ENCODE measurements around the gene CFAP100. TPM values are rescaled to one million over a fixed set of nuclear protein-coding genes. Genes with fewer than 3 reads are reported as not detected.

The CFAP100 gene
- total RNA-seq, 1 experiment from 2014 or later = not detected

GRCh38 chr3:126452213-126452612 is 57.5 kb downstream of the CFAP100 start:
- peaks cover 6% of the 10 kb centered on the region; the same call in 1 of the 2 replicates for H3K36me3 ChIP-seq (ENCODE audit: low read depth)

GRCh38 chr3:126454025-126454424 is 59.3 kb downstream of the CFAP100 start:
- Histone ChIP-seq H3F3A (ENCODE audit: insufficient read depth, low read depth) (no peaks in the 10 kb centered on the region; the same call in 1 of the 2 replicates), H3K9me2 (ENCODE audit: insufficient read depth) (no peaks in the 10 kb centered on the region), H3K27me3 (ENCODE audit: insufficient read depth, low read depth) (no peaks in the 10 kb centered on the region), H3K79me2 (ENCODE audit: low read depth) (0 out of 2 replicates have a peak, but pooled peaks cover 3% of the 10 kb centered on the region), H3K4me1 (replicated peaks; ENCODE audit: insufficient read depth) (no peaks in the 10 kb centered on the region), H3K9me3 (ENCODE audit: insufficient read depth, low read depth) (no peaks in the 10 kb centered on the region), H3K27ac (no peak overlapping the region), H3K36me3 (ENCODE audit: low read depth) (peaks cover 6% of the 10 kb centered on the region; the same call in 1 of the 2 replicates), H3K4me3 (no peak overlapping the region), H4K20me1 (ENCODE audit: insufficient read depth) (peaks cover 37% of the 10 kb centered on the region), H3K4me2 (no peak overlapping the region), H2AFZ (no peak overlapping the region)
- BruUV-seq (replicated peaks) = no TSS peak
- ChIA-PET CTCF (no interaction called here), POLR2A (ENCODE audit: unreplicated experiment) (no interaction called here)
- TF ChIP-seq EZH2 (IDR thresholded peaks at IDR 0.05; ENCODE audit: low read depth) (no peak), CTCF (conservative IDR thresholded peaks at IDR 0.05) (no peak)
- intact Hi-C loops (cut with micrococcal nuclease; ENCODE audit: unreplicated experiment) = no loop called here
- no peak for DNase-seq

More at GRCh38 chr3:126452213-126452612, 57.5 kb downstream of the CFAP100 start:
- Histone ChIP-seq H3K27ac (no peak overlapping the region), H3K9me2 (ENCODE audit: insufficient read depth) (no peaks in the 10 kb centered on the region), H3F3A (ENCODE audit: insufficient read depth, low read depth) (no peaks in the 10 kb centered on the region; the same call in 1 of the 2 replicates), H3K4me1 (replicated peaks; ENCODE audit: insufficient read depth) (no peaks in the 10 kb centered on the region), H3K4me2 (no peak overlapping the region), H4K20me1 (ENCODE audit: insufficient read depth) (peaks cover 29% of the 10 kb centered on the region), H2AFZ (no peak overlapping the region), H3K9me3 (ENCODE audit: insufficient read depth, low read depth) (no peaks in the 10 kb centered on the region), H3K4me3 (no peak overlapping the region), H3K79me2 (ENCODE audit: low read depth) (no peaks in the 10 kb centered on the region), H3K27me3 (ENCODE audit: insufficient read depth, low read depth) (no peaks in the 10 kb centered on the region)
- CTCF ChIA-PET = interaction anchor here (0.6 kb wide), 1 partner anchor 202 kb away, joined by 3 read pairs; no protein-coding TSS in a partner anchor
- POLR2A ChIA-PET (ENCODE audit: unreplicated experiment) = interaction anchor here (0.7 kb wide), 1 partner anchor 252 kb away, joined by 3 read pairs; no protein-coding TSS in a partner anchor
- no peak for TF ChIP-seq CTCF (conservative IDR thresholded peaks at IDR 0.05)
- TF ChIP-seq EZH2 (IDR thresholded peaks at IDR 0.05; ENCODE audit: low read depth) = no peak
- no peak for DNase-seq
- intact Hi-C loops (cut with micrococcal nuclease; ENCODE audit: unreplicated experiment) = no loop called here
- BruUV-seq (replicated peaks) = no TSS peak

- CTCF ChIA-PET = no interaction called here
- H2AFZ ChIP-seq = no peak overlapping the region
- no peaks in the 10 kb centered on the region for H3K27me3 ChIP-seq (ENCODE audit: insufficient read depth, low read depth)
- H3K27ac ChIP-seq = no peak overlapping the region
- no peak for TF ChIP-seq EZH2 (IDR thresholded peaks at IDR 0.05; ENCODE audit: low read depth)
- no peak for TF ChIP-seq CTCF (conservative IDR thresholded peaks at IDR 0.05)
- H3K4me3 ChIP-seq = no peak overlapping the region
- peaks cover 6% of the 10 kb centered on the region; the same call in 1 of the 2 replicates for H3K36me3 ChIP-seq (ENCODE audit: low read depth)
- no TSS peak for BruUV-seq (replicated peaks)
- H3K4me1 ChIP-seq (replicated peaks; ENCODE audit: insufficient read depth) = no peaks in the 10 kb centered on the region
- peaks cover 37% of the 10 kb centered on the region for H4K20me1 ChIP-seq (ENCODE audit: insufficient read depth)
- H3F3A ChIP-seq (ENCODE audit: insufficient read depth, low read depth) = no peaks in the 10 kb centered on the region; the same call in 1 of the 2 replicates
- H3K9me3 ChIP-seq (ENCODE audit: insufficient read depth, low read depth) = no peaks in the 10 kb centered on the region
- POLR2A ChIA-PET (ENCODE audit: unreplicated experiment) = no interaction called here
- 0 out of 2 replicates have a peak, but pooled peaks cover 3% of the 10 kb centered on the region for H3K79me2 ChIP-seq (ENCODE audit: low read depth)
- no peak for DNase-seq
- no peaks in the 10 kb centered on the region for H3K9me2 ChIP-seq (ENCODE audit: insufficient read depth)
- intact Hi-C loops (cut with micrococcal nuclease; ENCODE audit: unreplicated experiment) = no loop called here
- H3K4me2 ChIP-seq = no peak overlapping the region
Measured at GRCh38 chr3:126454437-126455198, 59.9 kb downstream of the CFAP100 start.

Data from PC-9 (cell line).